GM12801 (cell line): ENCODE data around the gene QKI.

ENCODE experiments used
- TF ChIP-seq, protein P1 (sequence below): IDR thresholded peaks from one replicate; pipeline ENCODE4 v1.5.1; 2011; ENCODE audit warnings: control low read depth; ENCODE audit not compliant: insufficient read length; ENCODE audit errors: extremely low read depth

QKI gene

DNA sequence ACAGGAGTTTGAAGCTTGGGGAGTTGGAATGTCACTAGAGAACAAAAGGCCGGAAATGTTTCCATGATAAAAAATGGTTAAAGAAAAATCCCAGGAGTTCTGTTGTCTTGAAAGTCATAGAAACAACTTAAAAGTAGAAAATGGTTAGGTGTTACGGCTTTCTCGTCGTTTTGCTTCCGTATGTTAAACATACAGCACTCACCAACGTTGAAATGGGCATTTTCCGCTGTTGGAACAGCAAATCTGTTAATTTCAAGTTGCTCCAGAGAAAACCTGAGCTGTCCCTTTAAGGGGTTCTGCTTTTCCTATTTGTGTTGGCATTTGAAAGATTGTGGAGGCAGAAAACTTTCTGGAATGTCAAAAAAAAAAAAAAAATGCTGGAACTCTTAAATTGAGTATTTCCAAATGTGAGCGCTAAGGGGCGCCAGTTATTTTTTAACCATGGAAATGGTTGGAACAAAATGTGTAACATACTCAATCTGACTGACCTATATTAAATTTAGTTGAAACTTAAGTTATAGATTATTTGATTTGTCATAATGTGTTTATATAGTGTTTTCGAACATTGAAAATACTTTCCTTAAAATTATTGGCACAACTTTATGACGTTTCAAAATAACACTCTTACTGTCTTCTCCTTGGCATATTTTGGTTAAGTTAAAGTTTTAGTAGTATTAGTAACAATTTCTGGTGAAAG, 2.2 kb downstream of the QKI start:
- TF ChIP-seq, protein P1, sequence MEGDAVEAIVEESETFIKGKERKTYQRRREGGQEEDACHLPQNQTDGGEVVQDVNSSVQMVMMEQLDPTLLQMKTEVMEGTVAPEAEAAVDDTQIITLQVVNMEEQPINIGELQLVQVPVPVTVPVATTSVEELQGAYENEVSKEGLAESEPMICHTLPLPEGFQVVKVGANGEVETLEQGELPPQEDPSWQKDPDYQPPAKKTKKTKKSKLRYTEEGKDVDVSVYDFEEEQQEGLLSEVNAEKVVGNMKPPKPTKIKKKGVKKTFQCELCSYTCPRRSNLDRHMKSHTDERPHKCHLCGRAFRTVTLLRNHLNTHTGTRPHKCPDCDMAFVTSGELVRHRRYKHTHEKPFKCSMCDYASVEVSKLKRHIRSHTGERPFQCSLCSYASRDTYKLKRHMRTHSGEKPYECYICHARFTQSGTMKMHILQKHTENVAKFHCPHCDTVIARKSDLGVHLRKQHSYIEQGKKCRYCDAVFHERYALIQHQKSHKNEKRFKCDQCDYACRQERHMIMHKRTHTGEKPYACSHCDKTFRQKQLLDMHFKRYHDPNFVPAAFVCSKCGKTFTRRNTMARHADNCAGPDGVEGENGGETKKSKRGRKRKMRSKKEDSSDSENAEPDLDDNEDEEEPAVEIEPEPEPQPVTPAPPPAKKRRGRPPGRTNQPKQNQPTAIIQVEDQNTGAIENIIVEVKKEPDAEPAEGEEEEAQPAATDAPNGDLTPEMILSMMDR: no peak

DNA sequence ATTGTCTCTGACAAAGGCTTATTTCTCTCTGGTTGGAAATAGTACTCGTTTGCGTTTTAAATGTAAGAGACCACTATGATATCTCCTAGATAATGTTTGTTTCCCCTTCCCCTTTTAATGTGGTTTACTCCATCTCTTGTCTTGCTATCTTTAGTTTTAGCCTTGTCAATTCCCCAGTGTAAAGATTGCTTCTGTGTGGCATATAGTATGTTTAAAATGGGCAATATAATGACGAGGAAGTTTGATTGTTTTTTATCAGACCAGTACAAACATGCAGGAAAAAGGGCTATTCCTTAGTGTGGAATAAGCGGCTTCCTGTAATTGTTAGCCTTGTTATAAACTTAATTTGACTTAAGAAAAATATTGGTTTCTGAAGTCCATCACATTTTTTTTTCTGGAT, 3.1 kb downstream of the QKI start:
- TF ChIP-seq, protein P1: no peak

DNA sequence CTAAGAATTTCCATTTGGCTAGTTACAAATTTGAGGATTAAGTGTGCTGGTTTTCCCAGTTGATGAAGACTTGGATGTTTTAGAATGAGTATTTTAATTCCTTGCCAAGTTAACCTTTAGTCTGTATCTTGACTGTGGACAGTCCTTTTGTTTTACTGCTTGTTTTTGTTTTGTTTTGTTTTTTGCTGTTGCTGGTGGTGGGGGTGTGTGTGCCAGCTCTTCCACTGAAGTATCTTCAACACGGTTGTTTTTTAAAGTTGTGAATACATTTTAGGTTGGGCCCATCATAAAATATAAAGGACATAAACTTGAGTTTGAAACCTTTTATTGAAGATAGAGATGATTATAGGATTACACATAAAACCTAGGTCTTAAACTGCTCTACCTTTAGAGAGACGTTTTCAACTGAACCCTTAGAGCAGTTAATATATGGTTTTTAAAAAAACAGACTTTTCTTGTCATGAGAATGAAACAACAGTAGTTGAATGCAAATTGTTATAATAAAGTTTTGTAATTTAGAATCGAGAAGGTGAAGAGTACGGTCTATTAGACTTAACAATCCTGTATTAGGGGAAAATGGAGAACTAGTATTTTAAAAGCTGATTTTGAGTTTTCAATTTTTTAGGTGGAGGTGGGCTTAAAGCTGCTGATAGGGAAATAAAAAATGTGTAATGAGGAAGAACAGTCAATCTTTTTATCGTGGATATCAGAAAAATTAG, 4.0 kb downstream of the QKI start:
- TF ChIP-seq, protein P1: no peak

DNA sequence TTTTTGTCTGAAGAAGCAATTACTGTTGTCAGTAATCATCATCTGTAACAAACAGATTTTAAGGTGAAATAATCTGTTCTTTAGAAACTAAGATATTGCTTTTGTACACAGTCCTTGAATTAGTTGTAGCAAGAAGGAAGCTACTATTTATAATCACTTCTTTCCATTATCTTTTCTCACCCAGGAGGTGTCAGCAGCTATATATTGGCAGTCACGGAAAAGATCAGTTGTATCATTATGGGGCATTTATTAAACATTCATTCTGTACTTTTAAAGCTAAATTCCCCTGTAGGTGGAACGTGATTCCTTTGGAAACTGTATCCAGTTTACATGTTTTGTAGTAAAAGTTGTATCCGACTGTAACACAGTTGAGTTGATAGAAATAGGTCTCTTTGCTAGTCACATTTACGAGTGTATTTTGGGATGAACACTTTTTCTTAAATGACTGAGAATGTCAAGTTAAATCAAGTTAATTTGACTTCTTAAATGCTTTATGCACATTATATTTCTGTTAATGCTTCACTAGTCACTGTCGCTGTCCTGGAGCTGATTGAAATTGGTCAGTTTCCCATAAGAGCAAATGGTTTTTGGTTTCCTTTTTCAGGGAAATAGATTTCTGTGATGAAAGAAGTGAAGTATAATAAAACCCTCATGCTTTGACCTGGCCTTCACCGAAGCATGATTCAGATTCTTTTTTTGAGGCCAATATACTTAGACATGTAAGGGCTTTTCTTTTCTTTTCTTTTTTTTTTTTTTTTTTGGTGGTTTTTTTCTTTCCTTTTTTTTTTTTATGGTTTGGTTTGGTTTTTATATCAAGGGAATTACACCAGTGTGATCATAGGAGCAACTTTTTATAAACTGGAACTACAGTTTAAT, 5.1 kb downstream of the QKI start:
- TF ChIP-seq, protein P1: no peak

DNA sequence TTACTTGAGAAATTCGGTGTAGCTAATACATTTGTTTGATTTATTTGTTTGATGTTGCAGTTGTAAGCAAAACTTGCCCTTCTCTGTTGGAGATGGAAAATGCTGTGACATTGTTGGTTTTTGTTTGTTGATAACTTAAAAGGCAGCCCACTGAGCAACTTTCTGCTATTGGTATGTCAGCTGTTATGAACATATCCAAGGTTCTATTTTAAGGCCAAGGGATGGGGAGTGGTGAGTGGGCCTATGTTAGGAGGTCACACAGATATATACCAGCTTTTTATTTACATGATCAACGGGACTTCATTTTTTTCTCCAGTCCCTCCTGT, 5.7 kb downstream of the QKI start:
- TF ChIP-seq, protein P1: no peak

DNA sequence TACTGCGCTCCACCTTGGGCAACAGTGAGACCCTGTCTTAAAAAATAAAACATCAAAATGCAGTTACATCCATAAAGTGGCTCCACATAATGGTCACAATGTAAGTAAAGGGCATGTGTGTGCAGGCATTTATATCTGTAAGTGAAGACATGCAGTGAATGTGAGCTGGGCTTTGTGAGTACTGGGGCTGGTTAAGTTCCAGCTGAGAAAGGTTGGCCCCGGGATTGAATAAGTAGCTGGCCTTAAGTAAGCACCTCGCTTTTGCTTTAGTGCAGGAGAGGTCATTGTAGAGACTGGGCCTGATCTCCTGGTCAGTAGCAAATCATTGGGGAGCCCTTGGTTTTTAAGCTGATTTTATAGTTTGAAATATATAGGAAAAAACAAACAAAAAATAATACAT, 8.0 kb downstream of the QKI start:
- TF ChIP-seq, protein P1: no peak

DNA sequence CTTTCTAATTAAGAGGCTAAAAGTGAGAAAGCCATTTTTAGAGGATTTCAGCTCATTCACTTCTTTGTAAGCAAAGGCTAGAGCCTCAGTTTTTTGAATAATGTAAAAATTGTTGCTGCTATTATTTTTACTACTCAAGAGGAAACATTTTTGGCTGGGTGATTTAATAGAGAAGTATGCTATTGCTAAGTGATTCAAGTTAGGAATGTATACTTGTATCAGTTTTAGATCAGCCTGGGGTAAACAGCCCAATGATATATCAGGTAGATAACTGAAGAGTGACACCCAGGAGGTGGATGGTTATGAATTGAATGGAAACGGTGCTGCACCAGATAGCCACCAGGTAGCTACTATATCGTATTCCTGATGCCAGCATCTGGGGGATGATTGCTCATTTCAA, 9.2 kb downstream of the QKI start:
- TF ChIP-seq, protein P1: no peak
